Esophagus (tissue), 2 donors: ENCODE measurements around the gene KCMF1. TPM values are rescaled to one million over a fixed set of nuclear protein-coding genes. Genes with fewer than 3 reads are reported as not detected.

Experiments used
- polyA plus RNA-seq, 2 donors: library from polyadenylated mRNA; stranded (reverse); fragments of 200-250 nt; gene quantifications; one replicate each; pipeline ENCODE4 v1.2.3, GENCODE V29; 2013
- donor health status: healthy with polysubstance abuse.
- donor health status: Bipolar disorder and iron deficiency.

The KCMF1 gene
- polyA plus RNA-seq, 2 donors: 33.7 to 52.7 TPM

Other genes starting within 250 kb of the KCMF1 start
- gene TRABD2A, start 90.1 kb upstream of the KCMF1 start, polyA plus RNA-seq: under 1 TPM; 0.08 to 0.32 TPM
- 1,000 to 10,000 TPM; 1,127 to 2,184 TPM for gene TMSB10, start 65.5 kb upstream of the KCMF1 start, polyA plus RNA-seq
- gene TCF7L1, start 162.2 kb downstream of the KCMF1 start, polyA plus RNA-seq: 1 to 10 TPM; 3.5 to 4.0 TPM